Measurements from ENCODE around the gene FRMD4A.

- TF ChIP-seq CTCF (IDR thresholded peaks at IDR 0.05) = no peak
- no peak for TF ChIP-seq POLR2A (IDR thresholded peaks at IDR 0.05)
Measured at GRCh38 chr10:13633689-13634088, 697.0 kb downstream of the FRMD4A start.

Measured in heart left ventricle (tissue), 13 donors.